ENCODE measurements around the gene LDHAL6B. TPM values are rescaled to one million over a fixed set of nuclear protein-coding genes. Genes with fewer than 3 reads are reported as not detected.

The LDHAL6B gene
- total and polyA plus RNA-seq, 2 experiments from 2014 or later = not detected

GRCh38 chr15:59232476-59232875 lies 25.8 kb downstream of the LDHAL6B start:
- H3K27ac Mint-ChIP-seq = no peak overlapping the region

More at GRCh38 chr15:59232476-59232875, 25.8 kb downstream of the LDHAL6B start:
- H3K27me3 ChIP-seq (ENCODE audit: insufficient read depth) = no peaks in the 10 kb centered on the region
- no peak overlapping the region for H3K27ac ChIP-seq (ENCODE audit: low read depth)
- ATAC-seq = no peak
- peaks cover 6% of the 10 kb centered on the region; the same call in 1 of the 2 replicates for H3K36me3 ChIP-seq (ENCODE audit: insufficient read depth)
- H3K9me2 ChIP-seq (ENCODE audit: insufficient read depth) = no peaks in the 10 kb centered on the region
- no peak overlapping the region for H3K4me3 ChIP-seq
- H3K4me2 ChIP-seq = no peak overlapping the region
- Mint-ChIP-seq H3K4me1 (peaks cover 24% of the 10 kb centered on the region; the same call in 2 of the 3 replicates), H3K9me3 (no peaks in the 10 kb centered on the region), H3K36me3 (ENCODE audit: low read depth) (peaks cover 8% of the 10 kb centered on the region), H3K4me3 (no peak overlapping the region), H3K27me3 (ENCODE audit: insufficient read depth, low read depth, poor library complexity) (peaks cover 4% of the 10 kb centered on the region)
- no peaks in the 10 kb centered on the region; the same call in 1 of the 2 replicates for H3K79me2 ChIP-seq (replicated peaks; ENCODE audit: insufficient read depth)
- no peak overlapping the region for H2AFZ ChIP-seq
- DNase-seq (ENCODE audit: low spot score) = no peak
- TF ChIP-seq EZH2 (IDR thresholded peaks at IDR 0.05; ENCODE audit: low read depth, unreplicated experiment) (no peak), POLR2AphosphoS5 (IDR thresholded peaks at IDR 0.05; ENCODE audit: low read depth) (no peak), JUNB (IDR thresholded peaks at IDR 0.05; ENCODE audit: unreplicated experiment) (no peak), ZNF462 (CRISPR knock-in tag; IDR thresholded peaks at IDR 0.05) (no peak)
- H4K20me1 ChIP-seq (replicated peaks; ENCODE audit: insufficient read depth) = 0 out of 2 replicates have a peak, but pooled peaks cover 3% of the 10 kb centered on the region
- H3F3A ChIP-seq (replicated peaks; ENCODE audit: low read depth) = no peaks in the 10 kb centered on the region
- H3K4me1 ChIP-seq (ENCODE audit: insufficient read depth) = peaks cover 18% of the 10 kb centered on the region; the same call in 1 of the 2 replicates
